NCI-H1417 (cell line): ENCODE results near the gene OBP2B.
"Not testable (repeated sequence)": the region's sequence is repeated elsewhere in the genome, so short reads cannot be mapped to it uniquely, and the experiment has no call there.

Experiments
- DNase-seq, 3 experiments: peaks; one replicate each; lab custom pipeline; 2025; lab: John Stamatoyannopoulos, UW

The OBP2B gene

GRCh38 chr9:133208880-133209300, at the start of gene OBP2B:
TSS of gene OBP2B (minus strand) at chr9:133209250. CDS start at chr9:133209199, 51 bp downstream.
- not testable (repeated sequence) for DNase-seq

- no peak for DNase-seq
Measured at GRCh38 chr9:133258061-133259015, 49.3 kb upstream of the OBP2B start.

- no peak for DNase-seq
Measured at GRCh38 chr9:133257465-133257956, 48.5 kb upstream of the OBP2B start.

- peak in 1 of 3 experiments; percentile 7 for DNase-seq
Measured at GRCh38 chr9:133256686-133257091, 47.6 kb upstream of the OBP2B start.

- no peak for DNase-seq
Measured at GRCh38 chr9:133256136-133256461, 47.0 kb upstream of the OBP2B start.

- no peak for DNase-seq
Measured at GRCh38 chr9:133255371-133256135, 46.5 kb upstream of the OBP2B start.

- DNase-seq: no peak
Measured at GRCh38 chr9:133254471-133254870, 45.4 kb upstream of the OBP2B start.

GRCh38 chr9:133253268-133253667, 44.2 kb upstream of the OBP2B start:
- no peak for DNase-seq

GRCh38 chr9:133252301-133253020, 43.4 kb upstream of the OBP2B start:
- DNase-seq: no peak

- no peak for DNase-seq
Measured at GRCh38 chr9:133251773-133252172, 42.7 kb upstream of the OBP2B start.

- not testable (repeated sequence) for DNase-seq
Measured at GRCh38 chr9:133251221-133251620, 42.2 kb upstream of the OBP2B start.

- DNase-seq: peak in 1 of 3 experiments; percentile 31
Measured at GRCh38 chr9:133250741-133251170, 41.7 kb upstream of the OBP2B start.

- DNase-seq: no peak
Measured at GRCh38 chr9:133249337-133249736, 40.3 kb upstream of the OBP2B start.

- DNase-seq: no peak
Measured at GRCh38 chr9:133248726-133249295, 39.8 kb upstream of the OBP2B start.

- no peak for DNase-seq
Measured at GRCh38 chr9:133247632-133248031, 38.6 kb upstream of the OBP2B start.

GRCh38 chr9:133246991-133247390, 37.9 kb upstream of the OBP2B start:
- DNase-seq: no peak

- DNase-seq: no peak
Measured at GRCh38 chr9:133246562-133246961, 37.5 kb upstream of the OBP2B start.

- DNase-seq: no peak
Measured at GRCh38 chr9:133242991-133243390, 33.9 kb upstream of the OBP2B start.

GRCh38 chr9:133242241-133242640, 33.2 kb upstream of the OBP2B start:
- no peak for DNase-seq

GRCh38 chr9:133239533-133240090, 30.6 kb upstream of the OBP2B start:
- DNase-seq: no peak

GRCh38 chr9:133238851-133239532, 29.9 kb upstream of the OBP2B start:
- DNase-seq: no peak
